Psoas muscle (tissue), 8 donors: ENCODE data around the gene TBK1. TPM values are rescaled to one million over a fixed set of nuclear protein-coding genes. Genes with fewer than 3 reads are reported as not detected.

Experiments
- ATAC-seq, 4 donors: fragments of 200-7000 bp; cut with Tn5 transposase; one replicate each; pipeline ENCODE4 v1.9.1; 2020; ENCODE audit warnings: moderate library complexity in 3 of 4, mild to moderate bottlenecking in 2 of 4
- DNase-seq, 2 donors: peaks; one replicate each; pipeline ENCODE4 v3.0.0-alpha.2; 2020
- H3K27ac ChIP-seq: fragments of 200-600 bp; one replicate; pipeline ENCODE4 v1.8.0; 2022
- H3K27me3 ChIP-seq, 3 donors: fragments of 200-600 bp in 1 of 3; one replicate each; pipeline versions ENCODE4 v1.6.1 to v1.8.0; 2013 to 2022; ENCODE audit warnings: low read length in 2 of 3, mild to moderate bottlenecking in 2 of 3, moderate library complexity in 1 of 3; ENCODE audit not compliant: insufficient read depth in 3 of 3
- H3K36me3 ChIP-seq, 2 donors: fragments of 200-600 bp in 1 of 2; one replicate each; pipeline versions ENCODE4 v1.6.1 to v1.8.0; 2013 to 2022; ENCODE audit warnings: low read depth in 1 of 2, mild to moderate bottlenecking in 1 of 2, moderate library complexity in 1 of 2; ENCODE audit not compliant: insufficient read depth in 1 of 2
- H3K4me1 ChIP-seq: fragments of 200-600 bp; one replicate; pipeline ENCODE4 v1.8.0; 2022
- H3K4me3 ChIP-seq: fragments of 200-600 bp; one replicate; pipeline ENCODE4 v1.8.0; 2022; ENCODE audit warnings: mild to moderate bottlenecking
- H3K9me3 ChIP-seq: fragments of 200-600 bp; one replicate; pipeline ENCODE4 v1.8.0; 2022
- CTCF ChIP-seq: fragments of 200-600 bp; IDR thresholded peaks from one replicate; pipeline ENCODE4 v1.8.0; 2022; ENCODE audit warnings: antibody characterized with exemption
- WGBS, 3 donors: extraction: QIAGEN DNeasy Blood & Tissue Kit; methylation state at CpG; one replicate each; pipeline versions ENCODE4 v1.1.6 to v1.1.7; 2013; 5-methylcytosine and 5-hydroxymethylcytosine counted together
- intact Hi-C, 2 donors: fragments of 100-400 bp; cut with DNase I; formaldehyde crosslinking; loops; one replicate each; pipeline versions ENCODE4 v1.11.0 to v1.14.2; 2022
- polyA plus RNA-seq, 3 donors: library from polyadenylated mRNA; stranded (reverse); fragments of 200-250 nt; gene quantifications; one replicate each; pipeline ENCODE4 v1.2.3, GENCODE V29; 2013
- total RNA-seq, 4 donors: library from RNA; stranded (reverse); fragmentation: NEBNext Ultra II Directional in 2 of 4; extraction: Animal tissue kit (Norgen Biotek cat#: 25700) in 2 of 4; gene quantifications; one replicate each; pipeline versions ENCODE4 v1.2.1 to v1.2.4, GENCODE V29; 2021 to 2023
- donor health status: healthy with polysubstance abuse.
- donor health status: DM: no; HTN: no; CAD: no; lungs with moderate emphysema.
- donor health status: Bipolar disorder and iron deficiency.
- donor health status: healthy.
- donor health status: DM: yes; HTN: yes; CAD: no.
- donor health status: DM: no; HTN: no; CAD: no.
- donor health status: DM: no; HTN: no; CAD: no.
- donor health status: DM: yes; HTN: yes; CAD: no.

TBK1 gene
- total and polyA plus RNA-seq, 7 donors = 11.6 to 39.8 (median 19.9) TPM

DNA sequence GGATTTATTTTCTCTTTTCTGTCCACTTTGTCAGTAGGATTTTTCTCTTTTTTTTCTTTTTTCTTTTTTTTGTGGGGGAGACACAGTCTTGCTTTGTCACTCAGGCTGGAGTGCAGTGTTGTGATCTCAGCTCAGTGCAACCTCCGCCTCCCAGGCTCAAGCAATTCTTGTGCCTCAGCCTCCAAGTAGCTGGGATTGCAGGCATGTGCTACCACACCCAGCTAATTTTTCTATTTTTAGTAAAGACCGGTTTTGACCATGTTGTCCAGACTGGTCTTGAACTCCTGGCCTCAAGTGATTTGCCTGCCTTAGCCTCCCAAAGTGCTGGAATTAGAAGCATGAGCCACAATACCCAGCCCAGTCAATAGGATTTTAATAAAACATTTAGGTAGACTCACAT, 21.0 kb upstream of the TBK1 start:
- no peaks in the 10 kb centered on the region for H3K9me3 ChIP-seq
- ATAC-seq (no peak), DNase-seq (no peak)
- no peak overlapping the region for H3K4me3 ChIP-seq
- no peaks in the 10 kb centered on the region for H3K27me3 ChIP-seq
- H3K36me3 ChIP-seq = peaks cover 26 to 100% of the 10 kb centered on the region in 2 donors
- H3K27ac ChIP-seq = no peak overlapping the region
- intact Hi-C loops = loop anchor here in 1 of 2 donors (10.0 kb wide), 1 partner anchor 314 kb away; no protein-coding TSS in a partner anchor
- no peaks in the 10 kb centered on the region for H3K4me1 ChIP-seq
- 69 to 95% (median 75%) methylated on average over 2 of the region's 2 CpGs for WGBS, 3 donors
- no peak for TF ChIP-seq CTCF

GRCh38 chr12:64431791-64432190, 20.1 kb upstream of the TBK1 start:
- Histone ChIP-seq H3K9me3 (no peaks in the 10 kb centered on the region), H3K27me3 (no peaks in the 10 kb centered on the region), H3K36me3 (peaks cover 24 to 100% of the 10 kb centered on the region in 2 donors), H3K4me1 (no peaks in the 10 kb centered on the region), H3K4me3 (no peak overlapping the region), H3K27ac (no peak overlapping the region)
- no peak for DNase-seq
- TF ChIP-seq CTCF = no peak
- intact Hi-C loops = loop anchor here in 1 of 2 donors (10.0 kb wide), 1 partner anchor 313 kb away; no protein-coding TSS in a partner anchor
- ATAC-seq = no peak
- WGBS, 3 donors = 96 to 99% (median 97%) methylated on average over 4 of the region's 4 CpGs

DNA sequence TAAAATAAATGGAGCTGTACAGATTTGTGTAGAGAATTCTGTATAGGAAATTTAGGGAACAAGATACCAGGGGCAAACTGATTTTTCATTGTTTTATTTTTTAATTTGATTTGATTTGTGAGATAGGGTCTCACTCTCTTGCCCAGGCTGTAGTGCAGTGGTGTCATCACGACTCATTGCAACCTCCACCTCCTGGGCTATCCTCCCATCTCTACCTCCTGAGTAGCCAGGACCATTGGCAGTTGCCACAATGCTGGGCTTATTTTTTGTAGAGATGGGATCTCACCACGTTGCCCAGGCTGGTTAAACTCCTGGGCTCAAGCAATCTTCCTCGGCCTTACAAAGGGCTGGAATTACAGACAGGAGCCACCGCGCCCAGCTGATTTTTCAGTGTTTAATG, 18.0 kb upstream of the TBK1 start:
- Histone ChIP-seq H3K4me1 (no peaks in the 10 kb centered on the region), H3K4me3 (no peak overlapping the region), H3K36me3 (peaks cover 28 to 100% of the 10 kb centered on the region in 2 donors), H3K27me3 (no peaks in the 10 kb centered on the region), H3K9me3 (no peaks in the 10 kb centered on the region), H3K27ac (no peak overlapping the region)
- no peak for TF ChIP-seq CTCF
- DNase-seq = no peak
- WGBS, 3 donors = 91 to 96% (median 93%) methylated on average over 5 of the region's 5 CpGs
- ATAC-seq = no peak
- intact Hi-C loops = loop anchor here in 1 of 2 donors (10.0 kb wide), 1 partner anchor 311 kb away; no protein-coding TSS in a partner anchor

DNA sequence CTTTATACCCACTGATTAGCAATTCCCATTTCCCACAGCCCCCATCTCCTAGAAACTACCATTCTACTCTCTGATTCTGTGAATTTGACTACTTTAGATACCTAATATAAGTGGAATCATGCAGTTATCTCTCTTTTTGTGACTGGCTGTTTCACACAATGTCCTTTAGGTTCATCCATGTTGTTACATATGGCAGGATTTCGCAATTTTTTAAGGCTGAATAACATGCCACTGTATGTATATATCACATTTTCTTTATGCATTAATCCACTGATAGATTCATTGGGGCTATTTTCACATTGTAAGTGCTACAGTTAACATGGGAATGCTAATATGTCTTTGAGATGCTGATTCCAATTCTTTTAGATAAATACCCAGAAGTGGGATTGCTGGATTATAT, 11.8 kb upstream of the TBK1 start:
- intact Hi-C loops = no loop called here
- Histone ChIP-seq H3K27ac (no peak overlapping the region), H3K27me3 (no peaks in the 10 kb centered on the region), H3K4me1 (no peaks in the 10 kb centered on the region), H3K4me3 (no peak overlapping the region), H3K9me3 (no peaks in the 10 kb centered on the region), H3K36me3 (peaks cover 20 to 100% of the 10 kb centered on the region in 2 donors)
- 99 to 100% (median 100%) methylated on average over 1 of the region's 1 CpG for WGBS, 3 donors
- no peak for TF ChIP-seq CTCF
- DNase-seq (no peak), ATAC-seq (no peak)

DNA sequence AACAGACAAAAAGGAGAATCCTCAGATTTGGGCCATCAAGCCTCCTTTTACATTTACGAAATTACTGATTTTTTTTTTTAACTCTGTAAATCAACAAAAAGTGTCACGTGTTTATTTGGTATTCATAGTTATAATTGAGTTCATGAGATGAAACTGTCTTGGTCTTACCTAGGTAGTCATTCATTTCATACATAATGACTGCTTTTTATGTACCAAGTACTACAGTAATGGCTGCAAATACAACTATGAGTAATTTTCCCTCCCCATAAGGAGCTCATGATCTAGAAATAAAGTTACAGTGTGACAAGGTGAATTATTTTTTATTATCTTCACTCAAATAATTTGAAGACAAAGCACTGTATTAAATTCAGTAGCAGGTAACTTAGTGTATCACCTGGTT, 6.4 kb upstream of the TBK1 start:
- no peak overlapping the region for H3K4me3 ChIP-seq
- WGBS, 3 donors = 94 to 96% (median 96%) methylated on average over 2 of the region's 2 CpGs
- intact Hi-C loops = no loop called here
- peaks cover under 1% of the 10 kb centered on the region for H3K4me1 ChIP-seq
- ATAC-seq (no peak), DNase-seq (no peak)
- TF ChIP-seq CTCF = no peak
- no peaks in the 10 kb centered on the region for H3K9me3 ChIP-seq
- no peak overlapping the region for H3K27ac ChIP-seq
- H3K27me3 ChIP-seq = no peaks in the 10 kb centered on the region
- peaks cover 11 to 95% of the 10 kb centered on the region in 2 donors for H3K36me3 ChIP-seq
